Measurements from ENCODE around the gene SCN7A.
"Not testable (repeated sequence)": the region's sequence is repeated elsewhere in the genome, so short reads cannot be mapped to it uniquely, and the experiment has no call there.

Gene SCN7A

GRCh38 chr2:166388481-166389070 lies 105.5 kb downstream of the SCN7A start:
- no peak for DNase-seq

GRCh38 chr2:166385313-166385712 lies 108.7 kb downstream of the SCN7A start:
- DNase-seq: no peak

GRCh38 chr2:166384774-166385173 lies 109.3 kb downstream of the SCN7A start:
- peak; percentile 13 for DNase-seq

- DNase-seq: no peak
These were observed 111.6 kb downstream of the SCN7A start for GRCh38 chr2:166382448-166382847.

GRCh38 chr2:166380615-166381014 lies 113.4 kb downstream of the SCN7A start:
- DNase-seq: no peak

- DNase-seq: no peak
These were observed 117.2 kb downstream of the SCN7A start for GRCh38 chr2:166376873-166377272.

GRCh38 chr2:166376488-166376828 lies 117.6 kb downstream of the SCN7A start:
- no peak for DNase-seq

GRCh38 chr2:166375736-166376487 lies 118.1 kb downstream of the SCN7A start, which contains the start of gene SCN9A:
Gene SCN9A (minus strand): TSS chr2:166375944. CDS start chr2:166311756, 64,188 bp downstream.
- DNase-seq: no peak

GRCh38 chr2:166375195-166375735 lies 118.8 kb downstream of the SCN7A start:
- DNase-seq: no peak

- DNase-seq: no peak
These were observed 120.1 kb downstream of the SCN7A start for GRCh38 chr2:166373951-166374350.

GRCh38 chr2:166373539-166373938 lies 120.5 kb downstream of the SCN7A start:
- DNase-seq: no peak

GRCh38 chr2:166373105-166373504 lies 120.9 kb downstream of the SCN7A start:
- no peak for DNase-seq

- no peak for DNase-seq
These were observed 122.0 kb downstream of the SCN7A start for GRCh38 chr2:166372046-166372445.

GRCh38 chr2:166365803-166366420 lies 128.1 kb downstream of the SCN7A start:
- no peak for DNase-seq

- DNase-seq: no peak
These were observed 128.8 kb downstream of the SCN7A start for GRCh38 chr2:166365239-166365638.

GRCh38 chr2:166364476-166365161 lies 129.4 kb downstream of the SCN7A start:
- DNase-seq: no peak

- DNase-seq: no peak
These were observed 132.5 kb downstream of the SCN7A start for GRCh38 chr2:166361351-166362153.

- DNase-seq: no peak
These were observed 133.1 kb downstream of the SCN7A start for GRCh38 chr2:166360906-166361305.

- no peak for DNase-seq
These were observed 133.6 kb downstream of the SCN7A start for GRCh38 chr2:166360426-166360825.

- DNase-seq: not testable (repeated sequence)
These were observed 136.1 kb downstream of the SCN7A start for GRCh38 chr2:166357950-166358321.

- no peak for DNase-seq
These were observed 136.7 kb downstream of the SCN7A start for GRCh38 chr2:166357068-166357949.
